GM12891 (cell line): ENCODE results near the gene DNAI4.
"Not testable (repeated sequence)": the region's sequence is repeated elsewhere in the genome, so short reads cannot be mapped to it uniquely, and the experiment has no call there.

ENCODE experiments used
- DNase-seq: peaks from one replicate; pipeline ENCODE4 v3.0.0; 2011; ENCODE audit warnings: low spot score; ENCODE audit not compliant: insufficient read length
- FAIRE-seq: peaks from 2 replicates; lab custom pipeline; 2011; peaks lifted over from hg19 to GRCh38; lab: Jason Lieb, UNC
- PAX5 ChIP-seq: IDR thresholded peaks from 2 replicates; pipeline ENCODE4 v1.6.1; 2011; ENCODE audit warnings: low read length, moderate library complexity, mild to moderate bottlenecking; ENCODE audit not compliant: insufficient read depth, severe bottlenecking
- POLR2A ChIP-seq: IDR thresholded peaks from 2 replicates; pipeline ENCODE4 v1.6.1; 2011; ENCODE audit warnings: low read depth, low read length, control low read depth
- POLR2AphosphoS5 ChIP-seq: IDR thresholded peaks from 2 replicates; pipeline ENCODE4 v1.6.1; 2011; ENCODE audit warnings: low read depth, low read length, control low read depth
- POU2F2 ChIP-seq: IDR thresholded peaks from 2 replicates; pipeline ENCODE4 v1.6.1; 2011; ENCODE audit warnings: low read depth, mild to moderate bottlenecking, control low read depth, low read length, moderate library complexity
- SPI1 ChIP-seq: IDR thresholded peaks from 2 replicates; pipeline ENCODE4 v1.6.1; 2011; ENCODE audit warnings: low read depth, low read length, control low read depth
- TAF1 ChIP-seq: IDR thresholded peaks from 2 replicates; pipeline ENCODE4 v1.6.1; 2011; ENCODE audit warnings: low read depth, low read length, control low read depth

DNAI4 gene

DNA sequence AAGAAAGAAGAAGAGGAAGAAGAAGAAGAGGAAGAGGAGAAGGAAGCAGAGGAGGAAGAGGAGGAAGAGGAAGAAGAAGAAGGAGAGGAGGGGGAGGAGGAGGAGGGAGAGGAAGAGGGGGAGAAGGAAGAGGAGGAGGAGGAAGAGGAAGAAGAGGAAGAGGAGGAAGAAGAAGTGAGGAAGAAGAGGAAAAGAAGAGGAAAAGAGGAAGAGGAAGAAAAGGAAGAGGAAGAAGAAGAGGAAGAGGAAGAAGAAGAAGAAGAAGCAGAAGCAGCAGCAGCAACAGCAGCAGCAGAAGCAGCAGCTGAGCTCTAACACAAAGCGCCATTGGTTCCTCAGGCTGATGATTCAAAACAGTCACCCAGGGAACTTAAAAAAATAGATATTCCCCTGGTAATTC lies 34.0 kb downstream of the DNAI4 start:
- FAIRE-seq (no peak), DNase-seq (no peak)
- TF ChIP-seq POLR2AphosphoS5, result no peak

GRCh38 chr1:66889030-66889429 lies 35.6 kb downstream of the DNAI4 start:
- no peak for FAIRE-seq

DNA sequence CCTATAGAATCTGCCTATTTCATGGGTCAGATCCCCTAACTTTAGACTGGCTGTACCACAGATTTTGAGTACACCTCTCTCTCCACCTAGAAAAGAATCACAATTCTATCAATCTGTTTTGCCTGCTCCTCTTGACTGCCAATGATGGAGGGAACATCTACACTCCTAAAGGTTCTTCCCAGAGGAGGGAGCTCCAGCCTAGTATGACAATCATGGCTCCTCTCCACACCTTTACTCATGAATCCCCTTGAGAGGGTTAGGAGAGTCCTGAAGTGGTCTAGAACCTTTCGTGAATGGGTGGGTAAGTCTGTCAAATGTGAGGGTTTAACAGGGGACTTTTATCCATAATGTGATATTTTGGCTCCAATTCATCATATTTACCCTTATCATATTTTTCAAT lies 48.0 kb downstream of the DNAI4 start:
- no peak for DNase-seq
- TF ChIP-seq TAF1 (no peak), PAX5 (no peak), POU2F2 (no peak), SPI1 (no peak), POLR2A (no peak), POLR2AphosphoS5 (no peak)
- FAIRE-seq, result no peak

More at GRCh38 chr1:66889030-66889429, 35.6 kb downstream of the DNAI4 start:
- TF ChIP-seq POLR2A, result no peak
- DNase-seq, result no peak

DNA sequence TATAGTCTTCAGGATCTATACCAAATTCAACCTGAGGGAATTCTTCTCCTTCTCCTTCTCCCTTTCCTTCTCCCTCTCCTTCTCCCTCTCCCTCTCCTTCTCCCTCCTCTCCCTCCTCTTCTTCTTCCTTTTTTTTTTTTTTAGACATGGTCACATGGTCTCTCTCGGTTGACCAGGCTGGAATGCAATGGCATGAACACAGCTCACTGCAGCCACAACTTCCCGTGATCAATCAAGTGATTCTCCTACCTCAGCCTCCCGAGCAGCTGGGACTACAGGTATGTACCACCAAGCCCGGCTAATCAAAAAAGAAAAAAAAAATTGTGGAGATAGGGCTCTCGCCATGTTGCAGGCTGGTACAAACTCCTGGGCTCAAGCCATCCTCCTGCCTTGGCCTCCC lies 51.5 kb downstream of the DNAI4 start:
- FAIRE-seq (no peak), DNase-seq (no peak)
- no peak for TF ChIP-seq TAF1
- TF ChIP-seq POU2F2, result no peak
- TF ChIP-seq POLR2A, result no peak
- no peak for TF ChIP-seq PAX5
- TF ChIP-seq SPI1, result no peak
- no peak for TF ChIP-seq POLR2AphosphoS5

DNA sequence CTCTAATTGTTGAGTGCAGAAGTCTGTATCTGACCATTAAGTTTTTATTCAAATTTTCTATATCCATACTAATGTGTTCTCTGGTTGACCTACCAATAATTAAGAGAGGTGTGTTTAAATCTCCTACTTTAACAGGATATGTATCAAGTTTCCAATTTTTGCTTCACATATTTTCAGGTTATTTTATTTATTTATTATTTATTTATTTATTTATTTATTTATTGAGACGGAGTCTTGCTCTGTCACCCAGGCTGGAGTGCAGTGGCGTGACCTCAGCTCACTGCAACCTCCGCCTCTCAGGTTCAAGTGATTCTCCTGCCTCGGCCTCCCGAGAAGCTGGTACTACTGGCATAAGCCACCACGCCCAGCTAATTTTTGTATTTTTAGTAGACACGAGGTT lies 52.6 kb downstream of the DNAI4 start:
- not testable (repeated sequence) for DNase-seq, FAIRE-seq

GRCh38 chr1:66867501-66867900 lies 57.2 kb downstream of the DNAI4 start:
- DNase-seq (no peak), FAIRE-seq (no peak)
- no peak for TF ChIP-seq POLR2A
- TF ChIP-seq SPI1, result no peak
- TF ChIP-seq PAX5, result no peak

- DNase-seq, result no peak
- TF ChIP-seq SPI1 (no peak), POU2F2 (no peak), POLR2A (no peak), TAF1 (no peak), POLR2AphosphoS5 (no peak), PAX5 (no peak)
- no peak for FAIRE-seq
Measured at GRCh38 chr1:66860529-66860928, 64.1 kb downstream of the DNAI4 start.

GRCh38 chr1:66853379-66853778 lies 71.3 kb downstream of the DNAI4 start:
- TF ChIP-seq PAX5, result no peak
- TF ChIP-seq POLR2AphosphoS5, result no peak
- TF ChIP-seq POLR2A, result no peak
- no peak for TF ChIP-seq POU2F2
- TF ChIP-seq SPI1, result no peak
- TF ChIP-seq TAF1, result no peak
- FAIRE-seq (no peak), DNase-seq (no peak)

- DNase-seq, result no peak
Measured at GRCh38 chr1:66852870-66853269, 71.8 kb downstream of the DNAI4 start.

GRCh38 chr1:66850989-66851388 lies 73.7 kb downstream of the DNAI4 start:
- FAIRE-seq (no peak), DNase-seq (no peak)
- TF ChIP-seq POU2F2, result no peak
- TF ChIP-seq SPI1, result no peak
- no peak for TF ChIP-seq POLR2AphosphoS5
- TF ChIP-seq PAX5, result no peak
- no peak for TF ChIP-seq POLR2A
- no peak for TF ChIP-seq TAF1

More at GRCh38 chr1:66852870-66853269, 71.8 kb downstream of the DNAI4 start:
- TF ChIP-seq SPI1, result peak; percentile 91
- no peak for TF ChIP-seq PAX5
- FAIRE-seq, result no peak

- TF ChIP-seq PAX5 (no peak), TAF1 (no peak)
- DNase-seq (no peak), FAIRE-seq (no peak)
Measured at GRCh38 chr1:66848193-66848592, 76.5 kb downstream of the DNAI4 start.

DNA sequence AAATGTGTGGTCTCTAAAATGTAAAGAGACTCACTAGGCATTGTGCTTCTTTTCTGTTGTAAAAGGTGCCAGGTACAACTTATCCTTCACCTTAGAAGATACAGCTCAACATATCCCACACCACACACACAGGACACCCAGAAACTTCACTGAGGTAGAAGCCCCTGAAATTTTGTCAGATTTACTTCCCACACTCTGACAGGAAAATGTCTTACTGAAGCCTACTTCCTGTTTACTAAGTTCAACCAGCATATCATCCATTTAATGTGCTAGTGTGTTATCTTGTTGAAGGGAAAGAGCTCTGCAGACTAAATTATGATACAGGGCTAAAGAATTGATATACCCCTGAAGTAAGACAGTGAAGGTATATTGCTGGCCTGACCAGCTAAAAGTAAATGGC lies 83.7 kb downstream of the DNAI4 start:
- no peak for DNase-seq
- TF ChIP-seq TAF1 (no peak), POLR2AphosphoS5 (no peak), PAX5 (no peak), POLR2A (no peak), SPI1 (no peak), POU2F2 (no peak)
- no peak for FAIRE-seq
